HL-60/S4 treated with phorbol 12-myristate 13-acetate at 8.2 ng/mL for 4 days and 3 days (cell line): ENCODE results near the gene OR8D1.
"Not testable (repeated sequence)": the region's sequence is repeated elsewhere in the genome, so short reads cannot be mapped to it uniquely, and the experiment has no call there.

Experiments
- in situ Hi-C: fragments of 300-500 bp; cut with MboI; formaldehyde crosslinking; loops from 2 replicates; pipeline ENCODE4 v1.15.0; 2022; ENCODE audit warnings: low sequenced_read_pairs

The OR8D1 gene

DNA sequence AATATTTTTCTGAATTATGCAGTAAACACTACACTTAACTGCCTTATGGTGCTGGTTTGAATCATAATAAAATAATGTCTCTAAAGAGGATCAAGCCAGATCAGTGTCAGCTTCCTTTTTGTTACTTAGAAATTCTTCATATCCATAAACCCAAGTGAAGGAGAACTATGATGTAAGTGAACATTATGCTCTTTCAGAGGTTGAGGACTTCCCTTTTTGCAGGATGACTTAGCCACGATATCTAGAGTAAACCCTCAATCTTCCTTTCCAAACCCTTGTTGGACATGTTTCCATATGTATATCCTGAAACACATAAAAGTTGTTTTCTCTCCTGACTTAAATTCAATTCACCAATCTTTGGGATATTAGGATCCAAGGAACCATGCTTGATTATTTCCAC is 19.1 kb downstream of the OR8D1 start:
- in situ Hi-C loops = no loop called here

DNA sequence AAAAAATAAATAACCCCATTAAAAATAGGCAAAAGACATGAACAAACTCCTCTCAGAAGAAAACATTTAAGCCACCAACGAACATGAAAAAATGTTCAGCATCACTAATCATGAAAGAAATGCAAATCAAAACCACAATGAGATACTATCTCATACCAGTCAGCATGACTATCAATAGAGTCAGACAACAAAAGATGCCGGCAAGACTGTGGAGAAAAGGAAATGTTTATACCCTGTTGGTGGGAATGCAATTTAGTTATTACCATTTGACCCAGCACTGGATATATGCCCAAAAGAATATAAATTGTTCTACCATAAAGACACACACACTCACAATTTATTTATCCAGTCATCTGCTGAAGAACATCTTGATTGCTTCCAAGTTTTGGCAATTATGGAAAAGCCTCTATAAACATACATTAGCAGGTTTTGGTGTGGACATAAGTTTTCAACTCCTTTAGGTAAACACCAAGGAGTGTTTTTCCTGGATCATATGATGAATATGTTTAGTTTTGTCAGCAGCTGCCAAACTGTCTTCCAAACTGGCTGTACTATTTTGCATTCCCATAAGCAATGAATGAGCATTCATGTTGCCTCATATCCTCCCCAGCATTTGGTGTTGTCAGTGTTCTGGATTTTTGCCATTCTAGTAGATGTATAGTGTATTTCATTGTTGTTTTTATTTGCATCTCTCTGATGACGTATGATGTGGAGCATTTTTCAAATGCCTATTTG is 28.0 kb downstream of the OR8D1 start:
- in situ Hi-C loops = no loop called here

DNA sequence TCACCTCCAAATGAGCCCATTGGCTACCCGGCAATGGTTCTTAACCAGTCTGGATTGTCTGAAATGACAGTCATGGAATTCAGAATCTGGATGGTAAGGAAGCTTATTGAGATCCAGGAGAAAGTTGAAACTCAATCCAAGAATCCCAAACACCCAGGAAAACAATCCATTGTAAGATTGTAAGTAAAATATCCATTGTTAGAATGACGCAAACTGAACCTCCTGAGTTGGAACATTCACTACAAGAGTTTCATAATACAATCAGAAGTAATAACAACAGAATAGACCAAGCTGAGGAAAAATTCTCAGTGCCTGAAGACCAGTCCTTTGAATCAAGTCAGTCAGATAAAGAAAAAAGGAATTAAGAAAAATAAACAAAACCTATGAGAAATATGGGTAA is 35.5 kb downstream of the OR8D1 start:
- in situ Hi-C loops = no loop called here

DNA sequence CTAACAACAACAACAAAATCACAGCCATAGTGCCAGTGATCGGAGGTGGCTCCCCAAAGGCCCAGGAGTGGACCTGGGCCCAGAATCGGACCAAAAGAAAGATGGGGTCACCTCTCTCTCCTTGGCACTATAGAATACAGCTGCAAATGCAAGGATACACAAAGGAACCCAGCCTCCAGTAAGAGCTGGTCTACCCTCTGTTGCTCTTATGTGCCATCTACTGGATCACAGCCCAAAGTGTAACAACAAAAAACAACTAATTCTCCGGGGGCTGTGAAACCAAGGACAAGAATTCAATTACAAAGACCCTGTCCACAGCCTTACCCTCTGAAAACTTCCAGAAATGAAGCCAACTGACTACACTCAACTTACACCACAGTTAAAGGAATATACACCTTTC is 35.9 kb downstream of the OR8D1 start:
- in situ Hi-C loops = no loop called here

DNA sequence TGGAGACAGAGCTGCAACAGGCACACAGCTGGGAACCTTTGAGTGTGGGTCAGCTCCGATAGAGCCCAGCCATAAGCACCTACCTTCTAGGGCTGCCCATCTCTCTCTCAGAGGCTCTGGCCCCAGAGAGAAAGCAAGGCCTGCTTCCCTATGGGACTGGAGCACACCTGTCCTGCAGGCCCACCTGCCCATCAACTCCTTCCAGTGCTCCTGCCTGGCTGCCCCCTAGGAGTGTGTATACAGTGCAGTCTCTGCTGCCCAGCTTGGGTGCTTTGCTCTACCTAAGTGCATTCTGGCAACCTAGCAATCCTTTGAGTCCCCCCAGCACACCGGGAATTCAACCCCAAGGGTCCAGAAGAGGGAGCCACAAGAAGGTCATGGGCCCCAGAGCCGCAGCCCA is 36.5 kb downstream of the OR8D1 start:
- in situ Hi-C loops = no loop called here

DNA sequence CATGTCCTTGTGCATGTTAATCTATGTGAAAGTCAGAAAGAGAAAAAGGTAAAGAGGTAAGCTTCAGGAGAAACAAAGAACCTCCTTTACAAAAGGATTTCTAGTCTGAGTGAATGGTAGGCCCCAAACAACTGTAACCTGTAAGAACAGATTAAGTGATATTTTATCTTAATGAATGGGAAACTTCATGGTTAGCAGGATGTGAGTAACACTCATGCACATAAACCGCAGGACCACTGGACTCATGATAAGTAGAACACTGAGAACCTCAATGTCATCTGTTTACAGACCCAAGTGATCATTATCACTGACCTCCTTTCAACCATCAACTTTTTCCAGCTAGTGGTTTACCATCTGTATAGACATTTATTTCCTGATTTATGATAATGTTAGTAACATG is 37.7 kb downstream of the OR8D1 start:
- in situ Hi-C loops = no loop called here

DNA sequence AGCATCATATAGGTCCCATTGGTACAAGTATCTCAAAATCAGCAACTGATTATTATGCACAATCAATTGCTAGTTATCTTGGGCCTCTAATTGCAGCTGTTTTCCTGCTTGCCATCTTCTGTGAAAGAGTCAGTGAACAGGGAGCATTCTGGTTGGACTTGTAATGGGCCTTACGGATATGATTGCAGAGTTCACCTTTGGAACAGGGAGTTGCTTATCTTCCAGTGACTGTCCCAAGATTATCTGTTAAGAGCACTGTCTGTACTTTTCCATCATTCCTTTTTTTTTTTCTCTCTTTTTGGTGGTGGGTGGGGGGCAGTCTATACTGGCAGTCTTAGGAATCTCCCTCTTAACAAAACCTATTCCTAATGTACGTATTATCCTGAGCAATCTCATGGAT is 39.7 kb downstream of the OR8D1 start:
- in situ Hi-C loops = no loop called here

DNA sequence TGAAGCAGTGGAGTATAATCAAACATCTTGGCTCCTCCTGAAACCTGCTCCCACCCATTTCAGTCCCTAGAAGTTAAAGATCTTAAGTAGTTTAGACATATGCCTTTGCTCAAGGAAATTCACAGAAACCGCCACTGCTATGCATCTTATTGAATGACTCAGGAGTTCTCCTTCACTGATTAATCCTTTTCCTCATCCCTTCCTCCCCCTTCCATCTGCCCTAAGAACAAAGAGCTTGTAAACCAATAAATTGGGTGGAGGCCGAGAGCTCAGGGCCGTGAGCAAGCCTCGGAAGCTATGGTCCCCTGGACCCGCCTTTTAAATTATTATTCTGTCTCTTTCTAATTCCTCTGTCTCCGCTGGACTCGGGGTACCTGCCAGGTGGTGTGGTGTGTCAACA is 42.9 kb downstream of the OR8D1 start:
- in situ Hi-C loops = not testable (repeated sequence)

DNA sequence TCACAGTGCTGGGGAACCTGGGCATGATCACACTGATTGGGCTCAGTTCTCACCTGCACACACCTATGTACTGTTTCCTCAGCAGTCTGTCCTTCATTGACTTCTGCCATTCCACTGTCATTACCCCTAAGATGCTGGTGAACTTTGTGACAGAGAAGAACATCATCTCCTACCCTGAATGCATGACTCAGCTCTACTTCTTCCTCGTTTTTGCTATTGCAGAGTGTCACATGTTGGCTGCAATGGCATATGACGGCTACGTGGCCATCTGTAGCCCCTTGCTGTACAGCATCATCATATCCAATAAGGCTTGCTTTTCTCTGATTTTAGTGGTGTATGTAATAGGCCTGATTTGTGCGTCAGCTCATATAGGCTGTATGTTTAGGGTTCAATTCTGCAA is 48.7 kb downstream of the OR8D1 start:
- in situ Hi-C loops = not testable (repeated sequence)

DNA sequence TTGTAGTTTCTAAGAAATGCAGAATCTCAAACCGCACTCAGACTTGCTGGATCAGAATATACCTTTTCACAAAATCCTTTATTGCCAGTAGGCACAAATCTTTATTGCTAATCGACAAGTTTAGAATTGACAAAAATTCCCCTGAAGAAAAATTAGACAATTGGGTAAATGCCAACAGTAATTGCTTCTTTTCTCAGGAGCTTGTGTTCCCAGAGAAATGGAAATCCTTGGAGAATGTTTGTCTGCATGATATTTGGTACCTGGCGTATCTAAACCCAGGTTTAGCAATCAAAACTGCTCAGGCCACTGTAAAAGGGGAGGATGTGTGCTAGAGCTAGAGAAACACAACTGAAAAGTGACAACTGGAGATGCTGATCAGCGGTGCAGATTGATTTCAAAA is 57.7 kb downstream of the OR8D1 start, which contains the start of gene OR8G5:
Gene OR8G5, plus strand, starts transcription at position 301 of the 400 bp plus-strand sequence. CDS start 8,556 bp downstream, outside the sequence.
- in situ Hi-C loops = no loop called here
